Activated naive CD8-positive, alpha-beta T cell (primary cell): ENCODE results near the gene NACC2.

Source experiments
- H3K27ac Mint-ChIP-seq: one replicate; pipeline ENCODE4 v1.8.0; 2021; ENCODE audit warnings: mixed read lengths
- H3K27me3 Mint-ChIP-seq: one replicate; pipeline ENCODE4 v1.8.0; 2021; ENCODE audit warnings: mixed read lengths
- H3K36me3 Mint-ChIP-seq: one replicate; pipeline ENCODE4 v1.8.0; 2021; ENCODE audit warnings: mixed read lengths
- H3K4me1 Mint-ChIP-seq: one replicate; pipeline ENCODE4 v1.8.0; 2021; ENCODE audit warnings: low read depth, mixed read lengths
- H3K4me3 Mint-ChIP-seq: one replicate; pipeline ENCODE4 v1.8.0; 2021; ENCODE audit warnings: mild to moderate bottlenecking, mixed read lengths
- H3K9me3 Mint-ChIP-seq: one replicate; pipeline ENCODE4 v1.8.0; 2021; ENCODE audit warnings: low read depth, mixed read lengths

The NACC2 gene

DNA sequence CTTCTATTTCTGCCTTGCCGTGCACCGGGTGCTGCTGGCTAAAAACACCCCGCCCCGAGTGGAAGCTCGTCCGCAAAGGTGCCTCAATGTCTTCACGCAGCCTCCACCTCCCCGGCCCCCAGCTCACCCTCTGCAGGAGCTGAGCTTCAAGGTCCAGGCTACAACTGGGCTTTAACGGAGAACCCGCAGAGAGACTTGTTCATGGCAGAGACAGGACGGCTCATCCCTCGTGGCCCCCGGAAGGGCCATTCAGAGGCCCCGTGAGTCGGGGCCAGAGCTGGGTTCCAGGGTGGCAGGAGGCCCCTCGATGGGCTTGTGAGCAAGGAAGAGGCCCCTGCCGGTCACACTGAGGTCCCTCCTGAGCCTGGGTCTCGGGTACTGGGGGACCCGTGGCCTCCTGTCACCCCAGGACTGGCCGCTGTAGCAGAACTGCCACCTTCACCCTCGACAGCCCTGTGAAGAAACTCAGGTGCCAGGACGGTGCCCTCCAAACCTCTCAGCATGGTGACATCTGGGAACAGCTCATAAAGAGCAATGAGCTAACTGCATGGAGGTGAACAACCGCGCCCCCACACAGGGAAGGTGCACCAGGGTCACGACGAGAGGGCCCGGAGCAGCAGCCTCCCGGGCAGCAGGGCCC lies 75.9 kb downstream of the NACC2 start:
- peaks cover 3% of the 10 kb centered on the region for H3K4me1 Mint-ChIP-seq
- no peaks in the 10 kb centered on the region for H3K36me3 Mint-ChIP-seq
- H3K9me3 Mint-ChIP-seq = no peaks in the 10 kb centered on the region
- no peaks in the 10 kb centered on the region for H3K27me3 Mint-ChIP-seq
- no peak overlapping the region for H3K27ac Mint-ChIP-seq
- no peak overlapping the region for H3K4me3 Mint-ChIP-seq

DNA sequence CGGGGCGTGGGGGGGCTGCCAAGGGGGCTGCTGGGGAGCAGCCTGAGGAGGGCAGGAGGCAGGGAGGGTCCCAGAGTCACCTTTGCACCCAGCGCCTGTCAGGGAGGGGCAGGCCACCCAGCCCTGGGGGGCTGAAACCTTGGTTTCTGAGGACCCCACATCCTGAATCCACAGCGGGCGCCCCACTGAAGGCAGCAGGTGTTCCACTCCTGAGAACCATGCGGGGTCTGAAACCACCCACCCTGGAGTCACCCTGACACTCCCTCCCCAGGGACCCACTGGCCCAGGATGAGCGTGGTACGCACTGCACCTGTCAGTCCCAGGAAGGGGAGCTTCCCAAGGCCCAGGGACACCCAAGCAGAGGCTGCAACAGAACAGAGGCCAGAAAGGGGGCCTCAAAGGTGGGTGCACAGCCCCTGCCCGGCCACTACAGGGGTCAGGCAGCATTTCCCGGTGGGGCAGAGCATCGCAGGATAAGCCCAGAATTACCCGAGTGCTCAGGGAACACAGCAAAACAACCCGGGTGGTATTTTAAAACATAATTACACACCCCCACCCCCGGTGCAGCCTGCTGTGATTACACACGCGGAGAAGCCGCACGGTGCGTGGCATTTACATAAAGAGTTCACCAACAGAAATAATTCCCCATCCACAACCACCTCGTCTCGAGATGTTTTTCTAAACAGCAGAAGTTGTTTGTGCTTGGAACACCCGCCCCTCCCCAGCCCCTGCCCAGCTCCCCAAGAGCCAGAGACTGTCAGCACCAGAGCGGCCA lies 76.6 kb downstream of the NACC2 start:
- Mint-ChIP-seq H3K36me3 (no peaks in the 10 kb centered on the region), H3K27me3 (no peaks in the 10 kb centered on the region), H3K9me3 (no peaks in the 10 kb centered on the region), H3K27ac (no peak overlapping the region), H3K4me3 (no peak overlapping the region), H3K4me1 (peaks cover 3% of the 10 kb centered on the region)

DNA sequence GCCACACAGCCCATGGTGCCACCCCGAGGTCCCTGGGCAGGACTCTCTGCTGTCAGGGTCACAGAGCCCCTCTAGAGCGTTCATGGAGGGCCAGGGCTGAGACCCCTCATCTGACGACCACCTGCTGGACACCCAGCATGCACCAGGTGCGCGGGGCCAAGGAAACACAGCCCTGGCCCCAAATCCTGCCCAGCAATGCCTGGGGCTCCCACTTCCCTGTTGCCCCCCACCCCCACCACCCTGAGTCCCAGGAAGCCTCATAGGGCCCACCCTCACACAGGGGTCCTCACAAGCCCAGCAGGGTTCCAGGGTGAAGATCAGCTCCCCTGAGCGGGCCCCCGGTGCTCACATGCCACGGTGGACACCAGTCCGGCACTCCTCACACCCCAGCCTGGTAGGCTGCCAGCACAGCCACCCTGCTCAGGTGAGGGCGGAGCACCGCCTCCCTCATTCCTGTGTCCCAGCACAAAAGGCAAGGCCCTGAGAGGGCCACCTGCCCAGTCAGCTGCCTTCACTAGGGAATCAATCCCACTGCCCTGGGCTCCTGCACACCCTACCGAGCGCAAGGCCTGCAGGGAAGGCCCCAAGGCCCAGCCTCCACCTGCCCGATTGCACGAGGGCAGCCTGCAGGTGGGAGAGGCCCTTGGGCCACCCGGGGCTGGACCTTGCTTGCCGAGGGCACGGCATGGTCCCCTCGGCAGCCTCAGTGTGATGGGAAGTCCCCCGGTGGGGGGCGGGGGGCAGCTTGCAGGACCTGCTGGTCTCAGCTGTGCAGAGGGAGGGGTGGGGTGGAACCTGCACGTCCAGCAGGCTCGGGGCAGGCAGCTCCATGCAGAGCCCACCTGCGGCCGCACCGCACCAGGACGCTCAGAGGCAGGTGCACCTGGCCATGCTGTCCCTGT lies 77.5 kb downstream of the NACC2 start:
- Mint-ChIP-seq H3K9me3 (no peaks in the 10 kb centered on the region), H3K27ac (no peak overlapping the region), H3K27me3 (no peaks in the 10 kb centered on the region), H3K4me3 (no peak overlapping the region), H3K4me1 (peaks cover 3% of the 10 kb centered on the region), H3K36me3 (no peaks in the 10 kb centered on the region)

DNA sequence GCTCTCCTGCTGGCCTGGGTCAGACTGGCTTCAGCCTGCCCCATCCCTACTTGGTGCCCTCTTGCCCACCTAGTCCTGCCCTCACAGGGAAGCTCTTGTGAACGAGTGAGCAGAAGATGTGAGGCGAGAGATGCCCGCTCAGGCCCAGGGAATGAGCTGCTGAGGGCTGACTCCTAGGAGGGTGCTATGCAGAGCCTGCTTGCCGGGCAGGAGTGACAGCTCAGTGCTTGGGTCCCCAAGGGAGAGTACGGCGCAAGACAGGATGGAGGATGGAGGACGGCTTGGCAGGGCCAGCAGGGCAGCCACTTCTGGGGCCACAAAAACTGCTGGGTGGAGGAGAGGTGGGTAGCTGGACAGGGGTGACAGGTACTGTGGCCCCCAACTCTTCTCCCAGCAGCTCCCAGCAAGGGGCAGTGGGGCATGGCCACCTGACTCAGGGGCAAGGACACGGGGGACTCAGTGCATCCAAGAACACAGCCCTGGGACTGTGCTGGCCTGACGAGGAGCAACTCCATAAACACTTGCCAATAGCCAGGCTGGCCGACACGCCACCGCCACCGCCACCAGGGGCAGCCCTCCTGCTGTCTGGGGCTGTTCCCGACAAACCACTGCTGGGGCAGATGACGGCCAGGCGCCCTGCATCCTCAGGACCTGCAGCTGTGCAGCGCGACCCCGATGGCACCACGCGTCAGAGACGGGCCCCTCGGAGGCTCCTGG lies 78.4 kb downstream of the NACC2 start:
- no peak overlapping the region for H3K27ac Mint-ChIP-seq
- H3K36me3 Mint-ChIP-seq = no peaks in the 10 kb centered on the region
- H3K4me3 Mint-ChIP-seq = no peak overlapping the region
- peaks cover 2% of the 10 kb centered on the region for H3K4me1 Mint-ChIP-seq
- H3K27me3 Mint-ChIP-seq = no peaks in the 10 kb centered on the region
- H3K9me3 Mint-ChIP-seq = no peaks in the 10 kb centered on the region

DNA sequence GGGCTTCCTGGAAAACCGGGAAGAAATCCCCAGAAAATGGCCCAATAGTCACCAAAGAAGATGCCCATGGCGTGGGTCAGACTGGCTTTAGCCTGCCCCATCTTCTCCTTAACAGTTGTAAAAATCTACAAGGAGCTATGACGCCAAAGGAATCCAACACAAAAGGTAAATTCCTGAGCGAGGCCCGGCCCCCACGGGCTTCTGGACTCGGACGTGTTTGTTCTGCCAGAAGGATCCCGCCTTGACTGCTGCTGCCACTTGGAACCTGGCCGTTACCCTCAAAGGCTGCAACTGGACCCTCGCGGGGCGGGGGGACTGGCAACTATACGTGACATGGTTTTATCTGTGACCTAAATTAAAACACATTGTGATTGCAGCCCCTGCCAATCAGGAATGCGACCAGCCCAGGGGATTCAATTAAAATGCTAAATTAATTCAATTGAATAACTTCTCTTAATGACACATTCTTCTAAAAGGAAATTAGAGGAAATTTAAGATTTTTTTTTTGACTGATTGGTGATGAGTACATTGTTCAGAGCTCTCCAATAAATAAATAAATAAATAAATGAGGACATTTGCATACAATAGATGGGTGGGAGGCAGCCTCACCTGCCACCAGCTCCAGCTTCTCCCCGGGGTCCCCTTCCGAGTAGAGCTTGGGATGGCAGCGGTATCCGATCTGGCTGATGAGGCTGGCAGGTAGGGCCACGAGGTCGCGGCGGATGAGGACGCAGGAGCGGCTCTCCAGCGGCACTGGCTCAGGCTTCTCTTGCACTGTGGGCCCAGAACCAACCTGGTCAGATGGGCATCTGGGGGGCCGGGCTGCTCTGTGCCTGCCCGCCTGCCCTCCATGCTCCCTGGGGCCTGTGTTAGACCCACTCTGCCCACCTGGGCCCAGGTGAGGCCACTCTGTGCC lies 79.2 kb downstream of the NACC2 start:
- no peak overlapping the region for H3K27ac Mint-ChIP-seq
- H3K9me3 Mint-ChIP-seq = no peaks in the 10 kb centered on the region
- H3K36me3 Mint-ChIP-seq = no peaks in the 10 kb centered on the region
- H3K27me3 Mint-ChIP-seq = no peaks in the 10 kb centered on the region
- H3K4me3 Mint-ChIP-seq = no peak overlapping the region
- no peaks in the 10 kb centered on the region for H3K4me1 Mint-ChIP-seq

DNA sequence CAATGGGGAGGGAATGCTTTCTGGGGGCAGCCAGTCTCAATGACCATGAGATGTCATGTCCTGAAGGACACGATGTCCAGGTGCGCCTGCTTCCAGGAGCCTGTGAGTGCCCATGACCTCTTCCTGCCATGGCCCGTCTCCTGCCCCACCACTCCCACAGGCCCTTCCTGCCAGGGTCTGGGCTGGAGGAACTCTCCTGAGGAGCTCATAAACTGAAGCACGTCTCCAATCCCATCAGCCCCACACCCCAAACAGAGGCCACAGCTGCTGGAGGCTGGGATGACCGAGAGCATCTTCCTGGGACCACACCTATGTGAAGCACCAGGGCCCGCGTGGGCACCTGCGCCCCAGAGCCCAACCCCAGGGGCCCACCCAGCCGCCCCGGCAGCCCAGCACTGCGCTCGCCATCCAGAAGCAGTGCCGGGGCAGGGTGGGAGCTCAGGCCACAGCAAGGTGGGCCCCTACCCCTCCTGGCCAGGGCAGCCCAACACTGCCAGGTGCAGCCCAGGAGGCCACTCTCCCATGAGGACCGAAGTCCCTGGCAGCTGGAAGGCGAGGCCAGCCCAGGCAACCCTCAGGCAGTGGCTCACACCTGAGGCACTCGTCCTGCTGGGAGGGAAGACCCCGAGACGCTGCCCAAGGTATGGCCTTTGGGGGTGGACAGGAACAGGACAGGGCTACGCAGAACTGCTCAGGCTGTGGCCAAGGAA lies 80.0 kb downstream of the NACC2 start:
- H3K27me3 Mint-ChIP-seq = no peaks in the 10 kb centered on the region
- no peaks in the 10 kb centered on the region for H3K9me3 Mint-ChIP-seq
- H3K36me3 Mint-ChIP-seq = no peaks in the 10 kb centered on the region
- H3K27ac Mint-ChIP-seq = no peak overlapping the region
- no peak overlapping the region for H3K4me3 Mint-ChIP-seq
- no peaks in the 10 kb centered on the region for H3K4me1 Mint-ChIP-seq

DNA sequence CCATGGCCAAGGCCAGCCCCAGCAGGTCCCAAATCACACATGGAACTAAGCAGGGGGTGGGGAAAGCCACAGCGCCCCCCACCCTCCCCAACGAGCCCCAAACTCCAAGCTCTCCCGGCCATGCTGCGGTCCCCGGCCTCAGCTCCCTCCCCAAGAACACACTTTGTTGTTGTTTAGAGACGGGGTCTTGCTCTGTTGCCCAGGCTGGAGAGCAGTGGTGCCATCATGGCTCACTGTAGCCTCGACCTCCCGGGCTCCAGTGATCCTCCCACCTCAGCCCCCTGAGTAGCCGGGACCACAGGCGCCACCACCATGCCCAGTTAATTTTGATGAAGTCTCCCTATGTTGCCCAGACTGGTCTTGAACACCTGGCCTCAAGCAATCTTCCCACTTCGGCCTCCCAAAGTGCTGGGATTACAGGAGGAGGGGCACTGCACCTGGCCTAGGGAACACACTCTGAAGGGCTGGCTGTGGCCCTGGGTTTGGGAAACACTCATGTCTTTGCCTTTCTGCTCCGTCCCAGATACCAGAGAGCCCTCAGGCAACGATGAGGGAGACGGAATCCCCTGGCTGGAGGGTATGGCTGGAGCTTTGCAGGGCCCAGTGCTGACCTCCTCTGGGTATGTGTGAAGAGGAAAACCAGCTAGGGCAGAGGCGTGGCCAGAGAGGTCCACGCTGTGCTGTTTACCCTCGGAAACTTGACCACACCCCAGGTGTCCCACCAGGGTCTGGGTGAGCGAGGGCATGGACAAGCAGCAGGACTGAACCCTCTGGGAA lies 80.8 kb downstream of the NACC2 start:
- Mint-ChIP-seq H3K27me3 (no peaks in the 10 kb centered on the region), H3K9me3 (no peaks in the 10 kb centered on the region), H3K4me3 (no peak overlapping the region), H3K36me3 (no peaks in the 10 kb centered on the region), H3K4me1 (no peaks in the 10 kb centered on the region), H3K27ac (no peak overlapping the region)

DNA sequence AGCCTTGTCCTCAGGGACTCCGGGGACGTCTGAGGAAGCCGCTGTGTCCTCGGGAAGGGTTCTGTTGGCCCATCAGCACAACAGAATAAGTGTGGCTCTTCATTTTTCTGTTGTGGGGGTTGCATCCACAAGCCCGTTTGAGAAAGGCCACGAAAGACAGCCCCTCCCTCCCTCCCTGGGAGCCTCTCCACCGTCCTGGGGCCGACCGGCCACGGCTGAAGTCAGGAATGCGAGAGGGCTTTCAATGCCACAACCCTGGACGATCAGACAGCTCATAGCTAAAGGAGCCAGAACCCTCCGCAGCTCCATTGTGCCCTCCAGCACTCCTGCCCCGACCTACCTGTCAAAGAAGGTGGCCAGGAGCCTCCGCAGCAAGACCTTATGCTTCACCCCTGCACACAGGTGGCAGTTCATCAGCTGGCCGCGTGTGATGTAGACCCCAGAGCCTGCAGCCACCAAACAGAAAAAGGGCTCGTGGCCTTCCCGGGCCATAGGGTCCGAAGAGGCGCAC lies 81.5 kb downstream of the NACC2 start:
- H3K4me1 Mint-ChIP-seq = no peaks in the 10 kb centered on the region
- H3K27me3 Mint-ChIP-seq = no peaks in the 10 kb centered on the region
- H3K9me3 Mint-ChIP-seq = no peaks in the 10 kb centered on the region
- H3K27ac Mint-ChIP-seq = no peak overlapping the region
- H3K4me3 Mint-ChIP-seq = no peak overlapping the region
- no peaks in the 10 kb centered on the region for H3K36me3 Mint-ChIP-seq

DNA sequence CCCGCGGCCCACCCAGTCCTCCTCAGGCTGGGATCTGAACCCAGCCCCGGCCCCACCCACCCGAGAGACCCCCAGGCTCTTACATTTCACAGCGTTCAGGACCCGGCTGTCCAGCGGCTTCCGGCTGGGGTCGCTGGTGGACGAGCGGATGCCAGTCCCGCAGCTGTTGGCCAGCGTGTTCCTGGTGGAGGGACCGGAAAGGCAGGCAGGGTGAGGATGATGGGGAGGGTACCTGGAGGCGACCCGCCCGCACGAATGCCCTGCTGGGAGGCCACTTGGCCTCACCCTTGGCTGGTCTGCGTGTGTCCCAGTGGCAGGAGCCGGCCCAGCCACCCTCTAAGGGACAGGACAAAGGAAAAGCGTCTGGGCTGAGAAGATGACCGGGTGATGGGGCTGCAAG lies 82.0 kb downstream of the NACC2 start:
- Mint-ChIP-seq H3K4me3 (no peak overlapping the region), H3K27me3 (no peaks in the 10 kb centered on the region), H3K27ac (no peak overlapping the region), H3K4me1 (no peaks in the 10 kb centered on the region), H3K36me3 (no peaks in the 10 kb centered on the region), H3K9me3 (no peaks in the 10 kb centered on the region)

DNA sequence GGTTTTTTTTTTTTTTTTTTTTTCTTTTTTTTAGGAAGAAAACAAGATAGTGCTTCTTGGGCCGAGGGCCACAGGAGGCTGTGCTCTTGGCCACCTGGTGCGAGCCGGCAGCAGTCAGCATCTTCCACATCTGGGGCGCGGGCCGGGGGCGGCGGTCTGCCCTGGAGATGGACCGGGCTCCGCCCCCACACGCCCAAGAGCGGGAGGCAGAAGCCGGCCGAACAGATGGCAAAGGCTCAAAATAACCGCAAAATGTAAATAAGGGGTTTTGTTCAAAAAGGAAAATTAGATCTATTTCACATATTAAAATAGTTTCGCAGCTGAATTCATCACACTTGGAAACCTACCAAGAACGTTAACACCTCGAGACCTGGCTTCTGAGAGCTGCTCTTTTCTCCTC lies 82.4 kb downstream of the NACC2 start:
- no peaks in the 10 kb centered on the region for H3K27me3 Mint-ChIP-seq
- H3K4me3 Mint-ChIP-seq = no peak overlapping the region
- H3K36me3 Mint-ChIP-seq = no peaks in the 10 kb centered on the region
- H3K27ac Mint-ChIP-seq = no peak overlapping the region
- no peaks in the 10 kb centered on the region for H3K9me3 Mint-ChIP-seq
- no peaks in the 10 kb centered on the region for H3K4me1 Mint-ChIP-seq

DNA sequence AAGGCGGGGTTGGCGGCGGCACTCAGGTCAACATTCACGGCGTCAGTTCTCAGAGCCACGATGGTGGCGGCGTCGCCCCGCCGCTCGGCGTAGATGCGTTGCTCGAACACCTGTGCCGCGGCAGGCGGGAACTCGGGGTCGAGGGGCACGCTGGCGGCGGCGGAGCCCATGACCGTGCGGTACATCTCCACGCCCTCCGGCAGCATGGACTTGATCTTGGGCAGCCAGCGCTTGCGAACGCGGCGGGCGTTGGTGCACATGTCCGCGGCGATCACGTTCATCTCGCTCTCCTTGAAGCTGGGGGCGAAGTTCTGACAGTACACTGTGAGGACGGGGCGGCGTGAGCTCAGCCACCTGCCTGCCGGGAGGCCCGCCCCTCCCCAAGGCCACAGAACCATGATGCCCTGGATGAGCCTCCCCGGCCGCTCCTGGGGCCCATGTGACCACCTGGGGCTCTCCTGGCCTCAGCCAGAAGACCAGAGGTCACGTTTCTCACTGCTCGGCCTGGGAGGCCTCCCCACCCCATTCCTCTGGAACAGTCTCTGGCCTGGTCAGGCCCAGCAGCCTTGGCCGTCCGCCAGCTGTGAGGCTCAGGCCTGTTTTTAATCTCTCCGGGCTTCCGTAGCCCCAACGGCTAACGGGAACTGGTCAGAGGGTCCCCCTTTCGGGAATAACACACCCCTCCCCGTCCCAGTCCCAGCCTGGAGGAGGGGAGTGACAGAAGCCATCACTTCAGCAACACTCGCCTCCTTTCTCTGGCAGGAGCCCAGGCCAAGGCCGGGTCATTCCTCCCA lies 83.2 kb downstream of the NACC2 start:
- no peaks in the 10 kb centered on the region for H3K9me3 Mint-ChIP-seq
- H3K36me3 Mint-ChIP-seq = no peaks in the 10 kb centered on the region
- H3K4me3 Mint-ChIP-seq = no peak overlapping the region
- no peaks in the 10 kb centered on the region for H3K27me3 Mint-ChIP-seq
- no peak overlapping the region for H3K27ac Mint-ChIP-seq
- no peaks in the 10 kb centered on the region for H3K4me1 Mint-ChIP-seq

DNA sequence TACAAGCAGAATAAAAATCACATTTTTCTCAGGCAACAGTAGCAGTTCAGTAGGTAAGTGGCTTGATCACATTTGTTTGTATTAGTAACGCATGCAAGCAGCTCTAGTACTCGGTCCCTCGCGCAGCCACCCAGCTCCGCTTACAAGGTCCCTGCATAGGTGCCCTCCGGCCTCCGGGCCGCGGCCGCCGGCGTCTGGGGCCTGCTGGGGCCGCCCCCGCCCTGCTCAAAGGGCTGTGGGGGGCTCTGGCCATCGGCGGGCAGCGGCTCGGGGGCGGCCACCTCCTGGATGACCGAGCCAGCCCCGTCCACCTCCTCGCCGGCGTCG lies 83.8 kb downstream of the NACC2 start:
- no peaks in the 10 kb centered on the region for H3K4me1 Mint-ChIP-seq
- no peaks in the 10 kb centered on the region for H3K9me3 Mint-ChIP-seq
- no peak overlapping the region for H3K4me3 Mint-ChIP-seq
- no peaks in the 10 kb centered on the region for H3K27me3 Mint-ChIP-seq
- H3K36me3 Mint-ChIP-seq = no peaks in the 10 kb centered on the region
- H3K27ac Mint-ChIP-seq = no peak overlapping the region
